ENCODE results near the gene PRKCA.

PRKCA gene

GRCh38 chr17:66795486-66795885, 493.1 kb downstream of the PRKCA start:
- TF ChIP-seq, protein P1, sequence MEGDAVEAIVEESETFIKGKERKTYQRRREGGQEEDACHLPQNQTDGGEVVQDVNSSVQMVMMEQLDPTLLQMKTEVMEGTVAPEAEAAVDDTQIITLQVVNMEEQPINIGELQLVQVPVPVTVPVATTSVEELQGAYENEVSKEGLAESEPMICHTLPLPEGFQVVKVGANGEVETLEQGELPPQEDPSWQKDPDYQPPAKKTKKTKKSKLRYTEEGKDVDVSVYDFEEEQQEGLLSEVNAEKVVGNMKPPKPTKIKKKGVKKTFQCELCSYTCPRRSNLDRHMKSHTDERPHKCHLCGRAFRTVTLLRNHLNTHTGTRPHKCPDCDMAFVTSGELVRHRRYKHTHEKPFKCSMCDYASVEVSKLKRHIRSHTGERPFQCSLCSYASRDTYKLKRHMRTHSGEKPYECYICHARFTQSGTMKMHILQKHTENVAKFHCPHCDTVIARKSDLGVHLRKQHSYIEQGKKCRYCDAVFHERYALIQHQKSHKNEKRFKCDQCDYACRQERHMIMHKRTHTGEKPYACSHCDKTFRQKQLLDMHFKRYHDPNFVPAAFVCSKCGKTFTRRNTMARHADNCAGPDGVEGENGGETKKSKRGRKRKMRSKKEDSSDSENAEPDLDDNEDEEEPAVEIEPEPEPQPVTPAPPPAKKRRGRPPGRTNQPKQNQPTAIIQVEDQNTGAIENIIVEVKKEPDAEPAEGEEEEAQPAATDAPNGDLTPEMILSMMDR (IDR thresholded peaks at IDR 0.05): no peak
- TF ChIP-seq ZFX (IDR thresholded peaks at IDR 0.05; ENCODE audit: borderline replicate concordance): no peak
- no peak overlapping the region for H3K27ac ChIP-seq

DNA sequence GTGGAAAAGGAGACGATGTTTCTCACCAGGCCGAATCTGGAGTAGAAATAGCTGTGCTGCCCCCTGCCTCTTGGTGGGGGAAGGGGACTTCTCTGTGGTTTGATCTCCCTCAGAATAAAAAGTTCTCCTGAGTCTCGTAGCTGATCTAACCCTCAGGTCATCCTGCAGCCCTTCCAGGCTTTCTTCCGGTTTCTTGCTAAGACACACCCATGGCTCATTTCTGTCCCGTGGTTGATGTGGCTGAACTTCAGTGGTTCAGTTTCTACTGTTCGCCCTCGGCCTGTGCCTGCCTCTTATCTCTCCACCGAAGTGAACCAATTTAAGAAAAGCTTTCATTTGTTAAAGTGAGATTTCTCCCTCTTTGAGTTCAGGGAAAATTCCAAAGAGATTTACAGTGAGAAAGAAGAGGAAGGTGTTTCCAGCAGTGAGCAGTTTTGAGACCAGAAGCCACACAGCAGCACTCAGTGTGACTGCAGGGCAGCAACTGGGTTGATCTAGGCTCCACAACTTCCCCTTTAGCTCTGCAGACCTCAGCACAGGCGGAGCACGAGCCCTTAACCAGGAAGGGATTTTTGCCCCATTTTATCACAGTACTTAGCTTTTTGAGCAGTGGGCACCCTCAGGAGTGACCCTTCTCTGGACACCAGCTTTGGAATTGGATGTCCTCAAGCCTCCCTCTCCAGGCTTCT, 497.6 kb downstream of the PRKCA start:
- TF ChIP-seq, protein P1 (IDR thresholded peaks at IDR 0.05): no peak
- no peak for TF ChIP-seq ZFX (IDR thresholded peaks at IDR 0.05; ENCODE audit: borderline replicate concordance)

DNA sequence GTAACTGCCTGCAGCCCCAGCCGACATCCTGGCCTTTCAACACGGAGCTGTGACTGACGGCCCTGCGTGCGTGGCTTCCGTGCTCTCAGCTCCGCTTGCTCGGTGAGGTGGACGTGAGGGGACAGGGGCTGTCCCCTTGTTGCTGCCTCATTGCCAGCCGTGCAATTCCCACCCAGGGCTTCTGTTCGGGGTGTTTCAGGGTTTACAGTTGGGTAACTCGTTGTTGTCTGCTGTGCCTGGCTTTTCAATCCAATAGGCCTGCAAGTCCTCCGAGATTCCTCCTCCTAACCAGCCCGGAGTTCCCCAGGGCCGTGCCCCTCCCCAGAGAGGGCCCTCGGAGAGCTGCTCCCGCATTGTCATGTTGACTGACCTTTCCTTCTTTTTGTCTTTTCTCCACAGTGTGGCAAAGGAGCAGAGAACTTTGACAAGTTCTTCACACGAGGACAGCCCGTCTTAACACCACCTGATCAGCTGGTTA, 501.1 kb downstream of the PRKCA start:
- no peak for TF ChIP-seq ZFX (IDR thresholded peaks at IDR 0.05; ENCODE audit: borderline replicate concordance)
- TF ChIP-seq, protein P1 (IDR thresholded peaks at IDR 0.05): no peak
- no peak overlapping the region for H3K27ac ChIP-seq

More for the DNA sequence above, 497.6 kb downstream of the PRKCA start:
- H3K27ac ChIP-seq: no peak overlapping the region

- no peak overlapping the region for H3K27ac ChIP-seq
- TF ChIP-seq ZFX (IDR thresholded peaks at IDR 0.05; ENCODE audit: borderline replicate concordance): no peak
- TF ChIP-seq, protein P1 (IDR thresholded peaks at IDR 0.05): no peak
Observed at GRCh38 chr17:66805567-66805966, 503.2 kb downstream of the PRKCA start.

- TF ChIP-seq, protein P1 (IDR thresholded peaks at IDR 0.05): no peak
- TF ChIP-seq ZFX (IDR thresholded peaks at IDR 0.05; ENCODE audit: borderline replicate concordance): no peak
- no peak overlapping the region for H3K27ac ChIP-seq
Observed at GRCh38 chr17:66807182-66807581, 504.8 kb downstream of the PRKCA start.

DNA sequence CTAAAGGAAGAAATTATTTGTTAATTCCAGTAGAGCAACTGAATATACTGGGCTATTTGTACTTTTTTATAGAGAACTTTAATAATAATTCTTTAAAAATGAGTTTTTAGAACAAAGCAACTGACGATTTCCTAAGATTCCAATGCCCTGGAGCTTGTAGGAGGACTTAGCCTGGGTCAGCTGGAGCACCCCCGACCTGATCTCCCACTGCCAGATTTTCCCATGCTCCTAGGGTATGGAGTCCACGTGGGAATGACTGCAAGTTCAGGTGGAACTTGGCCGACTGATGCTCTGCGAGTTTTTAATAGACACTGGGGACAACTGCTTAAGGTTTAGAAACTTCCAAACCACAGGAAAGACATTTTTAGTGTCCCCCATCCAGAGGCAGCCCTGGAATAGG, 507.0 kb downstream of the PRKCA start:
- no peak for TF ChIP-seq ZFX (IDR thresholded peaks at IDR 0.05; ENCODE audit: borderline replicate concordance)
- no peak overlapping the region for H3K27ac ChIP-seq

DNA sequence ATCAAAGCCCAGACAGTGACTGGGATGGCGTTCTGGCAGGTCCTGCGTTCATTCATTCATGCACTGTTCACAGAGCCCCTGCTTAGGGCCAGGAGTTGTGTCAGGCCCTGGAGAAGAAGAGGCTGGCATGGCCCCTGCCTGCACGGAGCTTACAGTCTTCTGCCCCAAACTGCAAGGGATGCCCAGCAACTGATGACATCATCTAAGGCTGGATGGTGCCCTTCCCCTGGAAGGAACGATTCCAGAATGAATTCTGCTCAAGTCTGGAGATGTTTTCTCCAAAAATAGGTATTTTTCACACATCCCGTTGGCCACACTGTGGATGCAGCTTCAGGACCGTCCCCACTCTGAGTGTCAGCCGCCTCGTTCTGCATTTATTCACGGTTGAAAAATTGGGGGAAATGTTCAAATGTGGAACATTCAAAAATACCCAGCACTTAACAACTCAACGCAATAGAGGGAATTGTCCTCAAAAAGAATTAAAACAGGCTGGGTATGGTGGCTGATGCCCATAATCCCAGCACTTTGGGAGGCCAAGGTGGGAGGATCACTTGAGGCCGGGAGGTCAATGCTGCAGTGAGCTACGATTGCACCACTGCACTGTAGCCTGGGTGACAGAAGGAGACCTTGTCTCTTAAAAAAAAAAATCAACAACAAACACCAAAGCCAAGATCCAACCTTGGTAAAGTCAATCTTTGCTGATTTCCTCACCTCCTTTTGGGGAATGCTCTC, 508.7 kb downstream of the PRKCA start:
- TF ChIP-seq ZFX (IDR thresholded peaks at IDR 0.05; ENCODE audit: borderline replicate concordance): no peak
- TF ChIP-seq, protein P1 (IDR thresholded peaks at IDR 0.05): no peak
- H3K27ac ChIP-seq: no peak overlapping the region
